GM13976 (cell line): ENCODE measurements around the gene ECT2L.

Experiments
- DNase-seq: peaks from one replicate; pipeline ENCODE4 v3.0.0; 2012; ENCODE audit warnings: low spot score
- in situ Hi-C: fragments of 300-500 bp; cut with MboI; formaldehyde crosslinking; loops from one replicate; pipeline ENCODE4 v1.12.0; 2022; ENCODE audit warnings: low sequenced_read_pairs, mixed read lengths, inconsistent platforms; ENCODE audit not compliant: unreplicated experiment
- TF ChIP-seq, protein P1 (sequence below): IDR thresholded peaks from 2 replicates; pipeline ENCODE4 v1.5.1; 2012; ENCODE audit warnings: borderline replicate concordance, mild to moderate bottlenecking; ENCODE audit not compliant: insufficient read depth; ENCODE audit errors: extremely low read depth, missing control alignments, control extremely low read depth

ECT2L gene

DNA sequence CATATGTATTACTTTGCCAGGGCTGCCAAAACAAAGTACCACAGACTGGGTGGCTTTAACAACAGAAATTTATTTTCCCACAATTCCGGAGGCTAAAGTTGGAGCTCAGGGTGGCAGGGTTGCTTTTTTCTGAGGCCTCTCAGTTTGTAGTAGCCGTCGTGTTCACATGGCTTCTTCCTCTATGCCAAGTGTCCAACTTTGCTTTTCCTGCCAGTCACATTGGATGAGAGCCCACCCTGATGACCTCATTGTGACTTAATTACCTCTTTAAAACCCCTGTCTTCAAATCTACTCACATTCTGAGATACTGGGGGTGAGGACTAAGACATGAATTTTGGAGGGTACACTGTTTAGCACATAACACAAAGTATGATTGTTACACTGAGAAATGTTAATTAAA lies 9.9 kb upstream of the ECT2L start:
- TF ChIP-seq, protein P1, sequence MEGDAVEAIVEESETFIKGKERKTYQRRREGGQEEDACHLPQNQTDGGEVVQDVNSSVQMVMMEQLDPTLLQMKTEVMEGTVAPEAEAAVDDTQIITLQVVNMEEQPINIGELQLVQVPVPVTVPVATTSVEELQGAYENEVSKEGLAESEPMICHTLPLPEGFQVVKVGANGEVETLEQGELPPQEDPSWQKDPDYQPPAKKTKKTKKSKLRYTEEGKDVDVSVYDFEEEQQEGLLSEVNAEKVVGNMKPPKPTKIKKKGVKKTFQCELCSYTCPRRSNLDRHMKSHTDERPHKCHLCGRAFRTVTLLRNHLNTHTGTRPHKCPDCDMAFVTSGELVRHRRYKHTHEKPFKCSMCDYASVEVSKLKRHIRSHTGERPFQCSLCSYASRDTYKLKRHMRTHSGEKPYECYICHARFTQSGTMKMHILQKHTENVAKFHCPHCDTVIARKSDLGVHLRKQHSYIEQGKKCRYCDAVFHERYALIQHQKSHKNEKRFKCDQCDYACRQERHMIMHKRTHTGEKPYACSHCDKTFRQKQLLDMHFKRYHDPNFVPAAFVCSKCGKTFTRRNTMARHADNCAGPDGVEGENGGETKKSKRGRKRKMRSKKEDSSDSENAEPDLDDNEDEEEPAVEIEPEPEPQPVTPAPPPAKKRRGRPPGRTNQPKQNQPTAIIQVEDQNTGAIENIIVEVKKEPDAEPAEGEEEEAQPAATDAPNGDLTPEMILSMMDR: no peak
- in situ Hi-C loops: no loop called here
- DNase-seq: no peak

DNA sequence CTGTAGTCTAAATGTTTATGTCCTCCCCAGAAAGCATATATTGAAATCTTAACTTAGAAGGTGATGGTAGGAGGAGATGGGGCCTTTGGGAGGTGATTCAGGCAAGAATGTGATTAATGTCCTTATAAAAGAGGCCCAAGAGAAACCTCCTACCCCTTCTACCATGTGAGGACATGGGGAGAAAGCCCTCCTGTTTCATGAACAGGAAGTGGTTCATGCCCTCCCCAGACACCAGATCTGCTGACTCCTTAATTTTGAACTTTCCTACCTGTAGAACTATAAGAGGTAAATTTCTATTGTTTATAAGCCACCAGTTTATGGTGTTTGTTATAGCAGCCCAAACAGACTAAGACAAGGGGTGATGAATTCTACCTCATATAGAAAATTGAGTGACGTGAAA lies 8.7 kb upstream of the ECT2L start:
- no peak for DNase-seq
- in situ Hi-C loops: no loop called here
- TF ChIP-seq, protein P1: no peak

DNA sequence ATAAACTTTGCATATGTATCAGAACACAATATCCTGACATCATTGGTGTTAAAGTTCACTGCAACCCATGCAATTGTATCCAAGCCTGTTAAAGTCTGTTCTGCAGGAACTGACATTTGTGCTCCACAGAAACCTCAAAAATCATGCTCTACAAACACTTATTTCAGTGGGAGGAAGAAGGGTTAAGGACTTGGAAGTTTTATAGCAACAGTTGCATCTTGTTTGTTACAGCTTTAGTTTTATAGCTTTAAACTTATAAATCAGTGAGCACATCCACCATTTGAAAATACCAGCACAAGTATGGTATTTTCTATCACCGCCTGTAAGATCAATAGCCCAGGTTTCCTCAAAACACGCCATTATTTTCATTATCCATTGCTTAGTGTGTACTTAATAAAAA lies 884 bp downstream of the ECT2L start:
- DNase-seq: no peak
- in situ Hi-C loops: no loop called here
- TF ChIP-seq, protein P1: no peak

DNA sequence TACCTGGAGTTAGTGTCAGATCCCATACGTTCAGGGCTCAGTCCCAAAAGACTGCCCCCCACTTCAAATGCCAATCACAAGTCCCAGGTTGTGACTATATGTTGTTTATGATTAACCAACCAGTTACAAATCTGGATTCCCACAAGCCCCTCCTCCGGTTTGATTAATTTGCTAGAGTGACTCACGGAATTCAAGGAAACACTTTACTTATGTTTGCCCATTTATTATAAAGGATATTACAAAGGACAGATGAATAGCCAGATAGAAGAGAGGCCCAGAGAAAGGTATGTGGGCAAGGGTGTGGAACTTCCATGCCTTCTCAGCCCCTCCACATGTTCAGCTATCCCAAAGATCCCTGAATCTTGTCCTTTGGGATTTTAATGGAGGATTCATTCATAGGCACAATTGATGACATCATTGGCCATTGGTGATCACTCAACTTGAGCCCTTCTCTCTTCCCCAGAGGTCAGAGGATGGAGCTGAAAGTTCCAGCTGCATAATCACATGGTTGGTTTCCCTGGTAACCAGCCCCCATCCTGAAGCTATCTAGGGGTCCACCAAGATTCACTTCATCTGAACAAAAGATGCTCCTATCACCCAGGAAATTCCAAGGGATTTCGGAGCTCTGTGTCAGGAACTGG lies 2.0 kb downstream of the ECT2L start:
- no peak for DNase-seq
- in situ Hi-C loops: no loop called here
- TF ChIP-seq, protein P1: no peak

DNA sequence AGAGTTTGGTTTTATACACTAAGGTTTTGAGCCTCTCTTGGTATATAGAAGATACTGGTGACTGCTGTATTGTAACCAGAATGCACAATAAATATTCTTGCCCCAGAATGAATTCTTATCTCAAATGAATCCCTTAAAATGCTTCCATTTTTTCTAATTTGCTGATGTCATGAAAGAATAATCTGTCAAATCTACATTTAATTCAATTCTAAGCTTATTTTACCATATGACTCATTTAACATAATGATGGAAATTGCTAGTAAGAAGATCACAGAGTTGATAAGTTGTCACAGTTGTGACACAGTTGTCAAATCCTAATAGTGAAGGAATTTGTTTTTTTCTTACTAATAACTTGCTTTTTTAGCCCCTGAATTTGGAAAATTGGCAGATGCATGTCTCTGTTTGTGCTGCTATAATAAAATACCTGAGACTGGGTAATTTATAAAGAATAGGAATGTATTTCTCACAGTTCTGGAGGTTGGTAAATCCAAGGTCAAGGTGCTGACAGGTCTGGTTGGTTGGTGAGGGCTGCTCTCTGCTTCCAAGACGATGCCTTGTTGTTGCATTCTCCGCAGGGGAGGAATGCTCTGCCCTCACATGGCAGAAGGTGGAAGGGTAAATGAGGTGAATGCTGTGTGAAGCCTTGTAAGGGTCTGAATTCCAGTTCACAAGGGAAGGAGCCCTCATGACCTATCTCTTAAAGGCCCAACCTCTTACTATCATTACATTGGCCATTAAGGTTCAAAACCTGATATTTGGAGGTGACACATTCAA lies 4.7 kb downstream of the ECT2L start:
- DNase-seq: no peak
- in situ Hi-C loops: loop anchor here (25.0 kb wide), 1 partner anchor 312 kb away; no protein-coding TSS in a partner anchor

DNA sequence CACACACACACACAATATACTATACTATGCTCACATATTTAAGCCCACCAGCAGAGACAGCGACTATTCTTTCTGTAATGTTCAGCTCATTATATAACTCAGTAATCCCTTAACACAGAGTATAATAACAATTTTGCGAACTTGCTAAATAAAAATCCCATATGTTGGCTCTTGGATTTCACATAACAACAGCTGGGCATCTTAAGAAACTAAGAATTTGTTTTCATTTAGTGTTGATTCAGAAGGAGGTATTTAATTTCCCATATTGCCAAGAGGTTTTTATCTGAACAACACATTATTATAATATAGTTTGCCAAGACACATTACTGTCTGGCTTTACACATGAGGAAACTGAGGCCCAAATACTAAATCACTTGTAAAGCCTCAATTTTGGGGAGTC lies 7.4 kb downstream of the ECT2L start:
- DNase-seq: no peak
- in situ Hi-C loops: loop anchor here (25.0 kb wide), 1 partner anchor 309 kb away; no protein-coding TSS in a partner anchor
- TF ChIP-seq, protein P1: no peak

More for the DNA sequence above, 4.7 kb downstream of the ECT2L start:
- TF ChIP-seq, protein P1: no peak
